ENCODE results near the gene UACA. TPM values are rescaled to one million over a fixed set of nuclear protein-coding genes. Genes with fewer than 3 reads are reported as not detected.

UACA gene
- total and polyA plus RNA-seq, 2 experiments from 2014 or later, result 64.0 to 135 TPM

GRCh38 chr15:70687482-70687881 lies 75.9 kb downstream of the UACA start:
- Histone ChIP-seq H3K79me2 (ENCODE audit: insufficient read depth) (peaks cover 59% of the 10 kb centered on the region), H4K20me1 (ENCODE audit: insufficient read depth) (no peaks in the 10 kb centered on the region), H2AFZ (no peak overlapping the region), H3K36me3 (ENCODE audit: low read depth) (peaks cover 78% of the 10 kb centered on the region), H3K9me2 (ENCODE audit: insufficient read depth) (no peaks in the 10 kb centered on the region), H3K4me1 (ENCODE audit: insufficient read depth) (peaks cover 16% of the 10 kb centered on the region), H3K4me2 (ENCODE audit: unreplicated experiment) (no peak overlapping the region), H3F3A (ENCODE audit: insufficient read depth) (0 out of 2 replicates have a peak, but pooled peaks cover 9% of the 10 kb centered on the region), H3K9me3 (ENCODE audit: low read depth) (no peaks in the 10 kb centered on the region), H3K9ac (no peak overlapping the region), H3K27me3 (replicated peaks; ENCODE audit: insufficient read depth) (no peaks in the 10 kb centered on the region), H3K4me3 (no peak overlapping the region), H3K27ac (no peak overlapping the region)
- in situ Hi-C loops (cut with MboI), result no loop called here
- TF ChIP-seq EZH2phosphoT487 (IDR thresholded peaks at IDR 0.05; ENCODE audit: insufficient read depth, low read depth) (no peak), EZH2 (IDR thresholded peaks at IDR 0.05; ENCODE audit: insufficient read depth, poor library complexity, severe bottlenecking) (no peak)
- no peak for DNase-seq
- 96 to 98% methylated on average over 3 of the region's 3 CpGs for WGBS, 2 experiments (ENCODE audit: low coverage in 1 of 2, low lambda C conversion rate in 2 of 2, missing lambda C conversion rate in 2 of 2)

GRCh38 chr15:70680817-70681216 lies 82.5 kb downstream of the UACA start:
- Histone ChIP-seq H3K4me1 (ENCODE audit: insufficient read depth) (no peaks in the 10 kb centered on the region; the same call in 1 of the 2 replicates), H3F3A (ENCODE audit: insufficient read depth) (peaks cover 37% of the 10 kb centered on the region), H3K9ac (no peak overlapping the region), H3K9me2 (ENCODE audit: insufficient read depth) (no peaks in the 10 kb centered on the region), H3K36me3 (ENCODE audit: low read depth) (peaks cover 70% of the 10 kb centered on the region), H4K20me1 (ENCODE audit: insufficient read depth) (no peaks in the 10 kb centered on the region), H2AFZ (no peak overlapping the region), H3K27me3 (replicated peaks; ENCODE audit: insufficient read depth) (no peaks in the 10 kb centered on the region), H3K4me2 (ENCODE audit: unreplicated experiment) (no peak overlapping the region), H3K27ac (no peak overlapping the region), H3K4me3 (no peak overlapping the region), H3K79me2 (ENCODE audit: insufficient read depth) (peaks cover 37% of the 10 kb centered on the region), H3K9me3 (ENCODE audit: low read depth) (no peaks in the 10 kb centered on the region)
- no peak for TF ChIP-seq EZH2phosphoT487 (IDR thresholded peaks at IDR 0.05; ENCODE audit: insufficient read depth, low read depth)
- no peak for TF ChIP-seq EZH2 (IDR thresholded peaks at IDR 0.05; ENCODE audit: insufficient read depth, poor library complexity, severe bottlenecking)
- in situ Hi-C loops (cut with MboI), result no loop called here
- 82 to 84% methylated on average over 6 of the region's 6 CpGs for WGBS, 2 experiments (ENCODE audit: low coverage in 1 of 2, low lambda C conversion rate in 2 of 2, missing lambda C conversion rate in 2 of 2)
- DNase-seq, result no peak

- Histone ChIP-seq H4K20me1 (ENCODE audit: insufficient read depth) (no peaks in the 10 kb centered on the region), H3K9ac (no peak overlapping the region), H3K27ac (no peak overlapping the region), H3K9me2 (ENCODE audit: insufficient read depth) (no peaks in the 10 kb centered on the region), H3K4me2 (ENCODE audit: unreplicated experiment) (no peak overlapping the region), H3K4me1 (ENCODE audit: insufficient read depth) (no peaks in the 10 kb centered on the region; the same call in 1 of the 2 replicates), H3K36me3 (ENCODE audit: low read depth) (peaks cover 70% of the 10 kb centered on the region), H3F3A (ENCODE audit: insufficient read depth) (peaks cover 37% of the 10 kb centered on the region), H3K79me2 (ENCODE audit: insufficient read depth) (peaks cover 35% of the 10 kb centered on the region), H3K9me3 (ENCODE audit: low read depth) (no peaks in the 10 kb centered on the region), H3K27me3 (replicated peaks; ENCODE audit: insufficient read depth) (no peaks in the 10 kb centered on the region), H3K4me3 (no peak overlapping the region), H2AFZ (no peak overlapping the region)
- no peak for DNase-seq
- TF ChIP-seq EZH2 (IDR thresholded peaks at IDR 0.05; ENCODE audit: insufficient read depth, poor library complexity, severe bottlenecking) (no peak), EZH2phosphoT487 (IDR thresholded peaks at IDR 0.05; ENCODE audit: insufficient read depth, low read depth) (no peak)
- in situ Hi-C loops (cut with MboI), result loop anchor here (10.0 kb wide), 1 partner anchor 135 kb away; no protein-coding TSS in a partner anchor
These were observed 83.5 kb downstream of the UACA start for GRCh38 chr15:70679919-70680231.

- no peak overlapping the region for H3K9ac ChIP-seq
- H3K27me3 ChIP-seq (replicated peaks; ENCODE audit: insufficient read depth), result no peaks in the 10 kb centered on the region
- no peak overlapping the region for H3K27ac ChIP-seq
- no peak for DNase-seq
- in situ Hi-C loops (cut with MboI), result loop anchor here (10.0 kb wide), 1 partner anchor 143 kb away; no protein-coding TSS in a partner anchor
- no peaks in the 10 kb centered on the region for H3K79me2 ChIP-seq (ENCODE audit: insufficient read depth)
- TF ChIP-seq EZH2phosphoT487 (IDR thresholded peaks at IDR 0.05; ENCODE audit: insufficient read depth, low read depth) (no peak), EZH2 (IDR thresholded peaks at IDR 0.05; ENCODE audit: insufficient read depth, poor library complexity, severe bottlenecking) (no peak)
- H4K20me1 ChIP-seq (ENCODE audit: insufficient read depth), result no peaks in the 10 kb centered on the region
- H3K9me2 ChIP-seq (ENCODE audit: insufficient read depth), result no peaks in the 10 kb centered on the region
- H3K4me1 ChIP-seq (ENCODE audit: insufficient read depth), result peaks cover 5% of the 10 kb centered on the region; the same call in 1 of the 2 replicates
- H3K4me2 ChIP-seq (ENCODE audit: unreplicated experiment), result no peak overlapping the region
- H3F3A ChIP-seq (ENCODE audit: insufficient read depth), result peaks cover 35% of the 10 kb centered on the region
- H3K4me3 ChIP-seq, result no peak overlapping the region
- H3K9me3 ChIP-seq (ENCODE audit: low read depth), result no peaks in the 10 kb centered on the region
- H2AFZ ChIP-seq, result no peak overlapping the region
- H3K36me3 ChIP-seq (ENCODE audit: low read depth), result peaks cover 84% of the 10 kb centered on the region
These were observed 91.3 kb downstream of the UACA start for GRCh38 chr15:70672081-70672480.

- Histone ChIP-seq H3K9me3 (ENCODE audit: low read depth) (no peaks in the 10 kb centered on the region), H3F3A (ENCODE audit: insufficient read depth) (peaks cover 30% of the 10 kb centered on the region), H4K20me1 (ENCODE audit: insufficient read depth) (no peaks in the 10 kb centered on the region), H3K79me2 (ENCODE audit: insufficient read depth) (no peaks in the 10 kb centered on the region), H3K4me3 (no peak overlapping the region), H3K9me2 (ENCODE audit: insufficient read depth) (no peaks in the 10 kb centered on the region), H3K4me1 (ENCODE audit: insufficient read depth) (peaks cover 5% of the 10 kb centered on the region; the same call in 1 of the 2 replicates), H3K36me3 (ENCODE audit: low read depth) (peaks cover 84% of the 10 kb centered on the region), H3K27ac (no peak overlapping the region), H3K4me2 (ENCODE audit: unreplicated experiment) (no peak overlapping the region), H3K27me3 (replicated peaks; ENCODE audit: insufficient read depth) (no peaks in the 10 kb centered on the region), H2AFZ (no peak overlapping the region), H3K9ac (no peak overlapping the region)
- in situ Hi-C loops (cut with MboI), result loop anchor here (10.0 kb wide), 1 partner anchor 144 kb away; no protein-coding TSS in a partner anchor
- WGBS, 2 experiments (ENCODE audit: low coverage in 1 of 2, low lambda C conversion rate in 2 of 2, missing lambda C conversion rate in 2 of 2), result 90 to 98% methylated on average over 1 of the region's 1 CpG
- TF ChIP-seq EZH2 (IDR thresholded peaks at IDR 0.05; ENCODE audit: insufficient read depth, poor library complexity, severe bottlenecking), result no peak
- no peak for TF ChIP-seq EZH2phosphoT487 (IDR thresholded peaks at IDR 0.05; ENCODE audit: insufficient read depth, low read depth)
- DNase-seq, result peak; percentile 22
These were observed 92.7 kb downstream of the UACA start for GRCh38 chr15:70670680-70671079.

All from GM23248 (cell line).